SK-N-SH (cell line): ENCODE measurements around the gene PCSK6.

Experiments used
- CTCF ChIP-seq: fragments of 200-600 bp; sonication (generic); IDR thresholded peaks from 2 replicates; pipeline ENCODE4 v1.6.1; 2017; ENCODE audit warnings: antibody characterized with exemption, mild to moderate bottlenecking, moderate library complexity
- EP300 ChIP-seq, 2 experiments: IDR thresholded peaks; 2 replicates each; pipeline versions ENCODE4 v1.4.0 to v1.6.1; 2012; ENCODE audit warnings: borderline replicate concordance in 1 of 2, low read depth in 1 of 2, low read length in 1 of 2
- EZH2phosphoT487 ChIP-seq: fragments of 200-600 bp; sonication (generic); IDR thresholded peaks from 2 replicates; pipeline ENCODE4 v1.6.1; 2017; ENCODE audit warnings: low read depth, mixed run types, mild to moderate bottlenecking, antibody characterized with exemption, moderate library complexity, borderline replicate concordance
- FOXM1 ChIP-seq: IDR thresholded peaks from 2 replicates; pipeline ENCODE4 v1.4.0; 2012; ENCODE audit warnings: low read depth, mild to moderate bottlenecking
- IRF3 ChIP-seq: fragments of 150-350 bp; IDR thresholded peaks from 2 replicates; pipeline ENCODE4 v1.6.1; 2016; ENCODE audit warnings: mild to moderate bottlenecking, low read depth, low read length
- MAX ChIP-seq: IDR thresholded peaks from 2 replicates; pipeline ENCODE4 v1.4.0; 2012; ENCODE audit warnings: low read depth
- MXI1 ChIP-seq: IDR thresholded peaks from 2 replicates; pipeline ENCODE4 v1.6.1; 2012; ENCODE audit warnings: mild to moderate bottlenecking, low read depth, low read length, improper control_type of control experiment
- RAD21 ChIP-seq: IDR thresholded peaks from 2 replicates; pipeline ENCODE4 v1.6.1; 2012; ENCODE audit warnings: mild to moderate bottlenecking, low read length
- RCOR1 ChIP-seq: fragments of 150-350 bp; IDR thresholded peaks from 2 replicates; pipeline ENCODE4 v1.6.1; 2017; ENCODE audit warnings: antibody characterized with exemption, low read length
- REST ChIP-seq: IDR thresholded peaks from 2 replicates; pipeline ENCODE4 v1.6.1; 2012; ENCODE audit warnings: mild to moderate bottlenecking, low read depth, low read length, moderate library complexity
- RFX5 ChIP-seq: IDR thresholded peaks from 2 replicates; pipeline ENCODE4 v1.6.1; 2012; ENCODE audit warnings: mild to moderate bottlenecking, improper control_type of control experiment, low read length
- SMC3 ChIP-seq: IDR thresholded peaks from 2 replicates; pipeline ENCODE4 v1.6.1; 2012; ENCODE audit warnings: low read depth, low read length, improper control_type of control experiment
- USF1 ChIP-seq: IDR thresholded peaks from 2 replicates; pipeline ENCODE4 v1.4.0; 2012; ENCODE audit warnings: low read depth, borderline replicate concordance
- YY1 ChIP-seq: IDR thresholded peaks from 2 replicates; pipeline ENCODE4 v1.4.0; 2012; ENCODE audit warnings: low read depth, mild to moderate bottlenecking

- TF ChIP-seq RFX5 = no peak
- no peak for TF ChIP-seq CTCF
- no peak for TF ChIP-seq REST
- TF ChIP-seq YY1 = no peak
- no peak for TF ChIP-seq EP300 (IDR thresholded peaks at IDR 0.05; ENCODE audit: borderline replicate concordance in 1 of 2, low read depth in 1 of 2, low read length in 1 of 2)
- no peak for TF ChIP-seq EZH2phosphoT487
- no peak for TF ChIP-seq SMC3
- TF ChIP-seq MAX = no peak
- TF ChIP-seq RCOR1 = no peak
- no peak for TF ChIP-seq USF1
- no peak for TF ChIP-seq RAD21
- no peak for TF ChIP-seq IRF3
- no peak for TF ChIP-seq FOXM1
- TF ChIP-seq MXI1 = no peak
Measured at GRCh38 chr15:101379647-101380046, 109.9 kb downstream of the PCSK6 start.
